ENCODE measurements around the gene ACVR1C.

GRCh38 chr2:157625296-157625695 is 3.4 kb downstream of the ACVR1C start:
- TF ChIP-seq EZH2 (IDR thresholded peaks at IDR 0.05; ENCODE audit: borderline replicate concordance) (no peak), EZH2phosphoT487 (IDR thresholded peaks at IDR 0.05; ENCODE audit: low read depth, severe bottlenecking, unreplicated experiment) (no peak)
- TF ChIP-seq, protein P1, sequence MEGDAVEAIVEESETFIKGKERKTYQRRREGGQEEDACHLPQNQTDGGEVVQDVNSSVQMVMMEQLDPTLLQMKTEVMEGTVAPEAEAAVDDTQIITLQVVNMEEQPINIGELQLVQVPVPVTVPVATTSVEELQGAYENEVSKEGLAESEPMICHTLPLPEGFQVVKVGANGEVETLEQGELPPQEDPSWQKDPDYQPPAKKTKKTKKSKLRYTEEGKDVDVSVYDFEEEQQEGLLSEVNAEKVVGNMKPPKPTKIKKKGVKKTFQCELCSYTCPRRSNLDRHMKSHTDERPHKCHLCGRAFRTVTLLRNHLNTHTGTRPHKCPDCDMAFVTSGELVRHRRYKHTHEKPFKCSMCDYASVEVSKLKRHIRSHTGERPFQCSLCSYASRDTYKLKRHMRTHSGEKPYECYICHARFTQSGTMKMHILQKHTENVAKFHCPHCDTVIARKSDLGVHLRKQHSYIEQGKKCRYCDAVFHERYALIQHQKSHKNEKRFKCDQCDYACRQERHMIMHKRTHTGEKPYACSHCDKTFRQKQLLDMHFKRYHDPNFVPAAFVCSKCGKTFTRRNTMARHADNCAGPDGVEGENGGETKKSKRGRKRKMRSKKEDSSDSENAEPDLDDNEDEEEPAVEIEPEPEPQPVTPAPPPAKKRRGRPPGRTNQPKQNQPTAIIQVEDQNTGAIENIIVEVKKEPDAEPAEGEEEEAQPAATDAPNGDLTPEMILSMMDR (IDR thresholded peaks at IDR 0.05; ENCODE audit: poor library complexity): no peak

All from hepatocyte (in vitro differentiated cells).